Measurements from ENCODE around the gene CDH23.
"Not testable (repeated sequence)": the region's sequence is repeated elsewhere in the genome, so short reads cannot be mapped to it uniquely, and the experiment has no call there.

Gene CDH23

DNA sequence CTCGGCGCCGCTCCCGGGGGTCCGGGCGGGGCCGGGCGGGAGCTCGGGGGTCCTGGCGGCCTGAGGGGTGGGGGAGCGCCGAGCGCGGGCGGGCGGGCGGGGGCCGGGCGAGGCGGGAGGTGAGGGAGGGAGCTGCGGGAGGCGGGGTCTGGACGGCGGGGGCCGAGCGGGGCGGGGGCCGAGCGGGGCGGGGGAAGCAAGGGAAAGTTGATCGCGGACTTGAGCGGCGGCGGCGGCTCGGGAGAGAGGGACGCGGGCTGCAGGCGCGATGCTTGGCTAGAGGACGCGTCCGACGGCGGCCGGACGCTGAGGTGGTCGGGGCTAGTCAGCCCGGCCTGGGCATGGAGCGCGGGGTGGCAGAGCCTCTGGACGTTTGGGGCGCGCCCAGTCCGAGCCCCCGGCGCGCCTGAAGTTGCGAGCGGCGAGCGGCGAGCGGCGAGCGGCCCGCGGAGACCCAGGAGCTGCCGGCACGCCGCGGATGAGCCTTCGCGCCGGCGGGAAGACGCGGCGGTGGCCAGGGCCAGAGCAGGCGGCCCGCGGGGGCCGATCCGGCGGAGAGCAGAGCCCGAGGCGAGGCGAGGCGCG lies at the start of gene CDH23:
Gene CDH23, plus strand, starts transcription at position 210 of the 585 bp plus-strand sequence. CDS start 42,912 bp downstream, outside the sequence.
- in situ Hi-C loops (cut with HindIII; ENCODE audit: low pct_ligation_motif_present, low pct_unique_long_range_greater_than_20kb, low sequenced_read_pairs), result no loop called here
- no peak for DNase-seq

DNA sequence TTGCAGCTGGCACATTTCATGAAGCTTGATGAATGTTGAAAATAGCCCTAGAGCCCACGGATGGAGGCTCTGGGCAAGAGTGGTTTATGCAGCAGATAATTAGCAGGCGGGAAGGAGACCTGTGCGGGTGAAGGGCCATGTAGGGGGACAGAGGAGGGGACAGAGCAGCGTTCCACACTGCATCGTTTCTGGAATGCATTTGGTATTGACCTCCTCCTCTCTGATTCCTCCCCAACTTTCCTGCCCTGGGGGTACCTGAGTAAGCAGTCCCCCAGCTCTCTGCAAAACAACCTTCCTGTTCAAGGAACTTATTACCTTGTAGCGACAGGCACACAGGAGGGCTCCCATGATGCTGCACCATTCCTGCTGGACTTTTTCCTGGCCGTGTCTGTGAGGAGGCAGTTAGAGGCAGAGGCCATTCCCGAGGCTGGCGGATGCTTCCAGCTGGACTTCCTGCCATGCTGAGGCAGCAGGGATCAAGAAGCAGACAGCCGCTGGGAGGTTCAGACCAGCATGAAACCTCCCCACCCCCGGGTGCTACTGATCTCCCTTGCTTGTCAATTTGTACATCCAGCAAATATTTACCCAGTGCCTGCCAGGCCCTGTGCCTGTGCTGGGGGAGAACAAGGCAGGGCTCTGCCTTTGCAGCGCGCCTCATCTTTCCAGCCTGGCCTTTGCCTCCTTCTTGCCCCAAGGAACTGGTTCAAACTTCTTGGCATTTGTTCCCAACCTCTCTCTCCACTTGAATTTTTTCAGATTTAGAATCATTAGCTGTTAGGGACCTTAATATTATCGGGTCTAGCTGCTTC lies 48.9 kb upstream of the CDH23 start:
- no peak for DNase-seq
- in situ Hi-C loops (cut with HindIII; ENCODE audit: low pct_ligation_motif_present, low pct_unique_long_range_greater_than_20kb, low sequenced_read_pairs), result no loop called here

DNA sequence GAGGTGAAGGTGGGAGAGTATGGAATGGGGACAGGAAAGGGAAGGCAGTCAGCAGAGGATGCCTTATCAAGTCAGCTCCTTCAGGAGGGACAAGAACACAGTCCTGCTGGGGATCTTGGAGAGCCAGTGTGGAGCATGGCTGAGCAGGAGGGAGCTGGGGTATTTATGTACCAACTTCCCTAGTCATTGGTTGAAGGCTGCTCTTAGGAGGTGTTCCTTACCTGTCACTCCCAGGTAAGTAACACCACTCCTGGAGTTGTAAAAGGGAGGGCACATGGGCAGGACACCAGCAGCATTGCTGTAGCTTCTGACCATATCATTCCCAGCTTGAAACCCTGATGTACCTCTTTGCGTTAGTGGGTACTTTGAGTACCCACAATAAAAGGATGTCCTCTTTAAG lies 47.9 kb upstream of the CDH23 start:
- in situ Hi-C loops (cut with HindIII; ENCODE audit: low pct_ligation_motif_present, low pct_unique_long_range_greater_than_20kb, low sequenced_read_pairs), result no loop called here
- no peak for DNase-seq

GRCh38 chr10:71349406-71349805 lies 47.3 kb upstream of the CDH23 start:
- in situ Hi-C loops (cut with HindIII; ENCODE audit: low pct_ligation_motif_present, low pct_unique_long_range_greater_than_20kb, low sequenced_read_pairs), result no loop called here
- no peak for DNase-seq

DNA sequence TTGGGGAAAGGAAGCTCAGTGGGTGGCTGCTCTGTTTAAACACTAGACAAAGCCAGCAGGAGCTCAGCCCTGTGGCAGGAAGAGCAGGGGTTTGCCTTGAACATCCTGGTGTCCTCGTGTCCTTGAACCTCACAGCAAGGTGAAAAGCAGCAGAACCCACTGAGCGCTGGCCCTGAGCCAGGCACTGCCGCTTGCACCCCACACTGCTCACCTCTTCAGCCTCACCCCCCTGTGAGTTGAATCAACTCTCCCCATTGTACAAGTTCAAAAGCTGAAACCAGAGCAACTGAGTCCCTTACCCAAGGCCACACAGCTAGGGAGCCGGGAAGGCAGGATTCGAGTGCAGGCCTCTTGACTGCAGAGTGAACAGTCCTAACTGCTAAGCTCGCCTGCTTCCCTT lies 45.6 kb upstream of the CDH23 start:
- in situ Hi-C loops (cut with HindIII; ENCODE audit: low pct_ligation_motif_present, low pct_unique_long_range_greater_than_20kb, low sequenced_read_pairs), result no loop called here
- DNase-seq, result no peak

GRCh38 chr10:71351628-71352319 lies 44.9 kb upstream of the CDH23 start:
- no peak for DNase-seq

DNA sequence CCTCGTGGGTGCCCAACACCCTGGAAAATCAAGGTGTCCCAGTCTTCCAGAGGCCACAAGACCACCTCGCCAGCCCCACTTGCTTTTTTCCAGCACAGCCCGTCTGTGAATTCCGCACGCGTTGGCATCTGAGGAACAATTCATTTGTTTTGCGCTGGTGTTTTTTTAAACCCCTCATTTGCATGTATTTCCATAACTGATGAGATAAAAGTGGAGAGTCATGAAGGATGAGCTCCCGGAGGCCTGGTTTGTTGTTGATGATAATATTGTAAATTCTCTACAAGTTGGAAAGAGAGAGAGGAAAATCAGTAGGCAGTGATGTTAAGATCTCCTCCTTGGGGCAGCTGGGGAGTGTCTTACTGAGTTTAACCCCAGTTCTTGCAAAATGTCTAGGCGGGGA lies 43.1 kb upstream of the CDH23 start:
- in situ Hi-C loops (cut with HindIII; ENCODE audit: low pct_ligation_motif_present, low pct_unique_long_range_greater_than_20kb, low sequenced_read_pairs), result no loop called here
- no peak for DNase-seq

More at GRCh38 chr10:71351628-71352319, 44.9 kb upstream of the CDH23 start:
- in situ Hi-C loops (cut with HindIII; ENCODE audit: low pct_ligation_motif_present, low pct_unique_long_range_greater_than_20kb, low sequenced_read_pairs), result no loop called here

GRCh38 chr10:71354776-71355175 lies 41.9 kb upstream of the CDH23 start:
- in situ Hi-C loops (cut with HindIII; ENCODE audit: low pct_ligation_motif_present, low pct_unique_long_range_greater_than_20kb, low sequenced_read_pairs), result no loop called here
- no peak for DNase-seq

DNA sequence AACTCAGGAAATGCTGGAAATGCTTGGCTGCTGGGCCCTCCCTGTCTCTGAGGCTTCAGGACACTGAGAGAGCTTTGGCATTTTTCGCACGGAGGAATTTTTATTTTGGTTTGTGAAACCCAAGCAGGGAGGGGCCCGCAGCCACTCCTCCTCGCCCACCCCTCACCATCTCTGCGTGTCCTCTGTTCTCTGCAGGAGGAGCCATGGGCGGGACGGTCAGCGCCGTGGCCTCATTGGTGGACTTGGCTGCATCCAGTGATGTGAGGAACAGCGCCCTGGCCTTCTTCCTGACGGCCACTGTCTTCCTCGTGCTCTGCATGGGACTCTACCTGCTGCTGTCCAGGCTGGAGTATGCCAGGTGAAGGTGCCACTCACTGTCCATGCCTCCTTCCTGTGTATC lies 40.8 kb upstream of the CDH23 start:
- in situ Hi-C loops (cut with HindIII; ENCODE audit: low pct_ligation_motif_present, low pct_unique_long_range_greater_than_20kb, low sequenced_read_pairs), result no loop called here
- DNase-seq, result no peak

DNA sequence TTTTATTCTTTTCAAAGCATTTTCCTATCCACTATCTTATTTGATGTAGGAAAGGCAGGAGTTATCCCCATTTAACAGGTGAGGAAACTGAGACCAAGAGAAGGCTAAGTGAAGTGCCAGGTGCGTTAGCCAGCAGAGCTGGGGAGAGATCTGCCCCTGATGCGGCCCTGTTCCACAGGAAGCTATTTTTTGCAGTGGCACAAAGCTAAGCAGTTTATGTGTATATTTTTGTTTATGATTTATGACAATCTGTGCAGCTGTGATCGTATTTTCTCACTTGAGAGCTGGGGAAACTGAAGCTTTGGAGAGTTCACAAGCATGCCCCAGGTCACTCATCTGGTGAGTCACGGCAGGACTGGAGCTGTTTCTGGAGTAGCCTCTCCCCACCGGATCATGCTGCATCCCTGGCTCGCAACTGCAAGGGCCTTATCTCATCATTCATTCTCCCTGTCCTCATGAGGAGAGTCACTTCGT lies 38.9 kb upstream of the CDH23 start:
- DNase-seq, result no peak
- in situ Hi-C loops (cut with HindIII; ENCODE audit: low pct_ligation_motif_present, low pct_unique_long_range_greater_than_20kb, low sequenced_read_pairs), result no loop called here

DNA sequence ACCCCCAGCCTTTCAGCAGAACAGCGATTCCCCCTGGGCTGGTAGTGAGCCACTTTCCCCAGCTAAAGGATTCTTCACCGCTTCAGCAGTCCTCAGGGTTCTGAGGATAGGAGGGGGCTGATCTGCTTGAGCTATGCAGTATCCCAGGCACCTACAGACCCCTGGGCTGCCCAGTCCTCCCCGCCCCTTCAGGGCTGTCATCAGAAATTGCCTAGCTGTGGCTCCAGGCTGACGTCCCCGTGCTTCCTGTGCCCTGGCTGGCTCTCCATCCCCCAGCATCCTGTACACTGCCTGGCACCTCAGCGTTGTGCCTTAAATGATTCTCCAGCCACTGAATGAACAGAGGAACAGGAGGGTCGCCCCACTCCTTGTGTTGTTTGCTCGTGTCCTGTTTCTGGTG lies 38.4 kb upstream of the CDH23 start:
- DNase-seq, result no peak
- in situ Hi-C loops (cut with HindIII; ENCODE audit: low pct_ligation_motif_present, low pct_unique_long_range_greater_than_20kb, low sequenced_read_pairs), result no loop called here

DNA sequence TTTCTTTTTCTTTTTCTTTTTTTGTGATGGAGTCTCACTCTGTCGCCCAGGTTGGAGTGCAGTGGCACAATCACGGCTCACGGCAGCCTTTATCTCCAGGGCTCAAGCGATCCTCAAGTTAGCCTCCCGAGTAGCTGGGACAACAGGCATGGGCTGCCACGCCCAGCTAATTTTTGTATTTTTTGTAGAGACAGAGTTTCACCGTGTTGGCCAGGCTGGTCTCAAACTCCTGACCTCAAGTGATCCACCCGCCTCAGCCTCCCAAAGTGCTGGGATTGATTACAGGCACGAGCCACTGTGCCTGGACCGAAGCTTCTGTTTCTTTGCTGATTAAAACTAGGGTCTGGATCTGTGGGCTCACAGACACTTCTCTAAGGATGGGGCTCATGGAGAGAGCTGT lies 37.8 kb upstream of the CDH23 start:
- DNase-seq; in situ Hi-C loops (cut with HindIII; ENCODE audit: low pct_ligation_motif_present, low pct_unique_long_range_greater_than_20kb, low sequenced_read_pairs): not testable (repeated sequence)

GRCh38 chr10:71359364-71360046 lies 37.2 kb upstream of the CDH23 start:
- in situ Hi-C loops (cut with HindIII; ENCODE audit: low pct_ligation_motif_present, low pct_unique_long_range_greater_than_20kb, low sequenced_read_pairs), result no loop called here
- no peak for DNase-seq

GRCh38 chr10:71360735-71361134 lies 36.0 kb upstream of the CDH23 start:
- in situ Hi-C loops (cut with HindIII; ENCODE audit: low pct_ligation_motif_present, low pct_unique_long_range_greater_than_20kb, low sequenced_read_pairs), result no loop called here
- no peak for DNase-seq

- in situ Hi-C loops (cut with HindIII; ENCODE audit: low pct_ligation_motif_present, low pct_unique_long_range_greater_than_20kb, low sequenced_read_pairs), result no loop called here
- no peak for DNase-seq
These were observed 35.1 kb upstream of the CDH23 start for GRCh38 chr10:71361581-71361980.

- DNase-seq, result no peak
- in situ Hi-C loops (cut with HindIII; ENCODE audit: low pct_ligation_motif_present, low pct_unique_long_range_greater_than_20kb, low sequenced_read_pairs), result no loop called here
These were observed 34.6 kb upstream of the CDH23 start for GRCh38 chr10:71362141-71362540.

DNA sequence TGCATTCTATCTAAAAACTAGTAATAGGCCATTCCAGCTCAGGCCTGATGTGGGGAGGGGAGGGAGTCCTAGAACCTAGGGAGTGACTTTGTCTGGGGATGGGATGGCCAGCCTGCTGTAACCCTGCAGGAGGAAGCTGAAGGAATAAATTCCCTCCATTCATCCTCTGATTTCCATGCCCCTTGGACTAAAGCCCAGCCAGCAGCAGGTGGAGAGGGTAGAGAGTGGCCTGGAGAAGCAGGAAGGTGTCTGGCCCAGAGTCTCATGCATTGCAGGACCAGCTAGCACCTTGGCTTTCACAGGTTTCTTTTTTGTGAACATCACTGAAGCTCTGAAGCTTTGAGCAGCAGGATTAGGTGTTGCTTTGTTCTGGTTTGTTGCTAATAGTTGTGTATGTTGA lies 32.8 kb upstream of the CDH23 start:
- no peak for DNase-seq
- in situ Hi-C loops (cut with HindIII; ENCODE audit: low pct_ligation_motif_present, low pct_unique_long_range_greater_than_20kb, low sequenced_read_pairs), result no loop called here

DNA sequence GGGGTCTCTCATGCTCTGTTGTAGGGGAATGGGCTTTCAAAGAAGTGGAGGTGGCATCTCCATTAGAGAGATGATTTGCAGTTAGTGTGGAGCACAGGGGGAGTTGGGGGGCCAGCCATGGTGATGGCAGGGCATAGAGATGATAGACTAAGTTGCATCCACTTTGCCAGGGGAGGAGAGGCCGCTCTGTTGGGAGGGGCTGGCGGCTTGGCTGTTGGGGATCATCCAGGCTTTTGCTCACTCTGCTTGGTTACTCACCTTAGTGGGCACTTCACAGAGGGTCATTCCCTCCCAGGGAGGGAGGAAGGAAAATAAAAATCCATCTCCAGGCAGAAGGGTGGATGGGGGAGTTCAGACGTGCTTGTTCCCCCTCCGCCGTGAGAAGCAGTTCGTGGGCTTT lies 31.4 kb upstream of the CDH23 start:
- no peak for DNase-seq
- in situ Hi-C loops (cut with HindIII; ENCODE audit: low pct_ligation_motif_present, low pct_unique_long_range_greater_than_20kb, low sequenced_read_pairs), result no loop called here

GRCh38 chr10:71366690-71367089 lies 30.0 kb upstream of the CDH23 start:
- DNase-seq, result no peak
- in situ Hi-C loops (cut with HindIII; ENCODE audit: low pct_ligation_motif_present, low pct_unique_long_range_greater_than_20kb, low sequenced_read_pairs), result no loop called here

All from ACHN (cell line).